GM10847 (cell line): ENCODE measurements around the gene ADAMTS2.

Experiments used
- POLR2A ChIP-seq: IDR thresholded peaks from 2 replicates; pipeline ENCODE4 v1.6.1; 2011; ENCODE audit not compliant: insufficient read length; ENCODE audit errors: extremely low read depth

ADAMTS2 gene

GRCh38 chr5:179180921-179181645 lies 164.2 kb downstream of the ADAMTS2 start:
- TF ChIP-seq POLR2A: no peak

GRCh38 chr5:179180061-179180610 lies 165.1 kb downstream of the ADAMTS2 start:
- no peak for TF ChIP-seq POLR2A

DNA sequence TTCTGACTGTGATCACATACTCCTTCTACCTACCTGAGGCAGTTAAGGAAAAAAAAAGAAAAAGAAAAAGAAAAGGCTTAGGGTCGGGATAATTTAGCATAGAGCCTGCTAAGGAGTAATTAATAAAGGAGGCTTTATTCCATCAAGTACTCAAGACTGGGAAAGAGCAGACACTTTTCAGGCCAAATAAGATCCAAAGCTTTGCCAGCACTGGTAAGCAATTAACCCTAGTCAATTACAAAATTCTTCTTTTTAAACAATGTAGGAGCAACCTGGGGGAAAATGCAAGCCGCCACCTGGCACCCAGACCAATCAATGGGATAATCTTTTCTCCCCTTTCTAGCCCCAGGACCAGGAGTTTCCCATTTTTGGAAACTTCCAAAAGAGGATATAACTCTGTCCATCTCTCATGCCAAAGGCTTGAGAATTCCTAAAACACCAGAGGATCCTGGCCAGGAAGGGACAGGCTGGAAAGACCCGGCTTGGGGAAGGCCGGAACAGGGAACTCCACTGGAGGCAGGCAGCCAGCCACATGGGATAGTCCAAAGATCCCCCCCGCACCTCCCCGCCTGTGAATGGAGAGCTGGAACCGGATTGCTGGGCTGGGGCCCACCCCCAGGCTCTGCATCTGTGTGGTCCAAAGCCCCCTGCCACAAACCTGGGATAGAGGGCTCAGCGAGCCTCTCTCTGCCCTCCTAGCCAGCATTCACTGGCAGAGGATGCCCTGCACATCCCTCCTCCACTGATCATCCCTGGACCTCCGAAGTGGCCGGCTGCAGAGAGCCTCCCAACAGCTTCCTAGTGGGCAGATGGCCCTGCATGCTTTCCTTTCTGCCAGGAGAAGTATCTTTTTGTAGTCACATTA lies 167.3 kb downstream of the ADAMTS2 start:
- no peak for TF ChIP-seq POLR2A

- TF ChIP-seq POLR2A: no peak
Measured at GRCh38 chr5:179176571-179177230, 168.6 kb downstream of the ADAMTS2 start.

GRCh38 chr5:179176166-179176565 lies 169.1 kb downstream of the ADAMTS2 start:
- TF ChIP-seq POLR2A: no peak

DNA sequence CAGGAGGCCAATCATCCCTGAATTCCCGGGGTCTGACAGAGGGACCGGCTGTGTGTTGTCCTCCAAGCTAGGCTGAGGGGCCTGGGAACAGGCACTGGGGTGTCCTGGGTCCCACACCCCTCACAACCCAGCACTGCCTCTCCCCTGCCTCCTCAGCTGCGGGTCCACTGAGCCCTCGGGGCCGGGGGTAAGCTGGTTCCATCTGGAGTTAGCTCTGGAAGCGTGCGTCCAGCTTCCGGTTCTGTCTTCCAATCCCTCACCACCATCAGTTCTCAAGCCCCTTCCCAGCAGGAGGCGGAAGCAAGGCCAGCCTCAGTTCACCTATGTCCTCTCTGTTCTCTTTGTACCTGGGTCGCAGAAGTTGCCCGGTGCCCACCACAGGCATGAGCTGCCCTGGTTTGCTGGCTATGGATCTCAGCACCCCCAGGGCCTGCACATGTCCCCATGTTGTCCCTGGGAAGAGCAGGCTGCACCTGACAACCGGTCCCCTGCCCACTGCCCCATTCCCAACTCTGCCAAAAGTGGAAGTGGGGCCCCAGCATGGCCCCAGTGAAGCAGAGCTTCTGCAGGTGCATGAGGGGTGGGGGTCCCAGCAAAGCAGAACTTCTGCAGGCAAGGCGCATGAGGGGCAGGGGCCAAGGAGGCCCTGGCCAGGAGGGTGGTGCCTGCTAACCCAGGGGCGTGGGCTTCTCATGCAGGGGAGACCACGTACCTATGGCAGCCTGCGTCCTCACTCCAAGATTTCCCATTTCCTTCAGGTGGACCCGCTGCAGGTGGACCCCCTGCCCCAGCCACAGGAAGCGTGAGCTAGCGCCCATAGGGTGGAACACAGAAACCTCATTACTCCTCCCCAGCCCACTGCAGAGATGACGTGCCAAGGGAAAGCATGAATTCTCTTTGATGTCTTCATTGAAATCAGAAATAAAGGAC lies 173.2 kb downstream of the ADAMTS2 start:
- no peak for TF ChIP-seq POLR2A

DNA sequence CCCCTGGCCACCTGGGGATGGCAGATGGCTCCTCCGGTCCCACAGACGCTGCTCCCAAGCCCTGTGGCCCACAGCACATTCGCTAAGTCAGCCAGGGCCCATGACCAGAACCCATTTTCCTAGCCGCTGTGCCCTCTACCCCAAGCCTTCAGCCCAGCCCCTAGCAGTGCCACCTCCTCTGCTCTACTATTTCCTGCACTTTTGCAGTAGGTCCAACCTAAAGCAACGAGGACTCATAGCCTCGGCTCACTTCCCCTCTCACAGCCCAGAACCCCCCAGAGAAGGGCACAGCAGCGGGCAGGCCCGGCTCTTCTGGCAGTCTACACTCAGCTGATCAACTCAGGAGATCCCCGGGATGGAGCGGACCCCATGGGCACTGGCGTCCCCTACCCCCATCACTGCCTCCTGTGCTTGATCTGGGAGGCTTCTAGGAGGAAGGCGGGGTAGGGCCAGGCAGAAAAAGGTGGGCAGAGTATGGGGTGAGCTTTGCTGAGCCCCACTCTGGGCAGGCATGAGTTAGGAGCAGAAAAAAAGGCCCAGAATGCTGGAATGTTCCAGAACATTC lies 173.9 kb downstream of the ADAMTS2 start:
- no peak for TF ChIP-seq POLR2A

DNA sequence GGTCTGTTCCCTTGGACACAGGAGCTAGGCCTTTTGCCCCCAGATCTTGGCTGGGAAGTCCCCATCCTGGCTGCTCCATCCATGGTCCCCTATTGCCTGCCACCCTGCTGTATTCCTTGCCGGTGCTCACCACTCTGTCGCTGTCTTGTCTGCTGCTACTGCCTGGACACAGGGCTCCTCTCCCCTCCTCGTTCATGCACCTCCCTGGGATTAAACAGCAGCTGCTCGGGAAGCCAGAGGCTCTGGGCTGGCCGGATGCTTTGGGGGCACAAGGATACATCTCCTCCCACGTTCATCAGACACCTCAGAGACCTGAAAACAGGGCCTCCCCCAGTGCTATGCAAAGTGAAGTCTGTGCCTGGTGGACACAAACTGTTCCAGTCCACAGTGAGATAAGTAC lies 174.7 kb downstream of the ADAMTS2 start:
- TF ChIP-seq POLR2A: no peak

DNA sequence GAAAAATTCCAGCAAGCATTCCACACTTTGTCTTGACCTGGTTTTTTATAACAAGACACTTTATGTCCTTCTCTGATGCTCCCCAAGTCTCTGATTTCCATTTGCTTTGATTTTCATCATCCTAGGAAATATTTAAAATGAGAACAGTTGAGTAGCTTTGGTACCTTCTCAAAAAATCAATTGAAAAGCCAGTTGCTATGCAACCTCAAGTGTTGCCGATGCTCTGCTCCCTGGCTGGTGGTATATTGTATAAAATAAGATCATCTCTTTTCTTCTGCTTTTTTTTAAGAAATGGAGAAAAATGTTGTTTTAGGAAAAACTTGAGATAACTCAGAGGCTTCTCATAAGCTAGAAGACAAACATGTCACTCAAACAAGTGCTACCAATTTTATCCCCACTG lies 175.4 kb downstream of the ADAMTS2 start:
- TF ChIP-seq POLR2A: no peak

GRCh38 chr5:179168664-179169063 lies 176.6 kb downstream of the ADAMTS2 start:
- no peak for TF ChIP-seq POLR2A

DNA sequence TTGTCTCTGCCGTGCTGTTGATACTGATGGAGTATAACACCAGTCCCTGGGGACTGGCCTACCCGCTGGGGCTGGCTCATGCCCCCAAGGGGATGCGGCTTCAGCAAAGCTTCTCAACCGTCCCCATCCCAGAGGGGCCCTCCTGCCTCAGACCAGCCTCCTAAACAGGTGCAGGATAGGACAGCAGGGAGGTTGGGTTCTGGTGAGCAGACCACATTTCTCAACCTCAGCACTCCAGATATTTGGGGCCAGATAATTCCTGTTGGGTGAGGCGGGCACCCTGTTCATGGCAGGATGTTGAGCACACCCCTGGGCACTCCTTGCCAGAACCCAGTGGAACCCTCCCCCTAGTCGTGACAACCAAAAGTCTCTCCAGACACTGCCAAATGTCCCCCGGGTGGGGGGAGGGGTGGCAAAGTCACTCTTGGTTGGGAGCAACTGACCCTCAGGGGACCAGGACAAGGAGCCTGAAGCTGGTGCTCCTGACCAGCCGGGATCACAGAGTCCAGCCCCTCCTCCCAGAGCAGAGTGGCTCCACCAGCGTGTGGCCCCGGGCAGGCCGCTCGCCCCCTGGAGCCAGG lies 177.3 kb downstream of the ADAMTS2 start:
- no peak for TF ChIP-seq POLR2A

DNA sequence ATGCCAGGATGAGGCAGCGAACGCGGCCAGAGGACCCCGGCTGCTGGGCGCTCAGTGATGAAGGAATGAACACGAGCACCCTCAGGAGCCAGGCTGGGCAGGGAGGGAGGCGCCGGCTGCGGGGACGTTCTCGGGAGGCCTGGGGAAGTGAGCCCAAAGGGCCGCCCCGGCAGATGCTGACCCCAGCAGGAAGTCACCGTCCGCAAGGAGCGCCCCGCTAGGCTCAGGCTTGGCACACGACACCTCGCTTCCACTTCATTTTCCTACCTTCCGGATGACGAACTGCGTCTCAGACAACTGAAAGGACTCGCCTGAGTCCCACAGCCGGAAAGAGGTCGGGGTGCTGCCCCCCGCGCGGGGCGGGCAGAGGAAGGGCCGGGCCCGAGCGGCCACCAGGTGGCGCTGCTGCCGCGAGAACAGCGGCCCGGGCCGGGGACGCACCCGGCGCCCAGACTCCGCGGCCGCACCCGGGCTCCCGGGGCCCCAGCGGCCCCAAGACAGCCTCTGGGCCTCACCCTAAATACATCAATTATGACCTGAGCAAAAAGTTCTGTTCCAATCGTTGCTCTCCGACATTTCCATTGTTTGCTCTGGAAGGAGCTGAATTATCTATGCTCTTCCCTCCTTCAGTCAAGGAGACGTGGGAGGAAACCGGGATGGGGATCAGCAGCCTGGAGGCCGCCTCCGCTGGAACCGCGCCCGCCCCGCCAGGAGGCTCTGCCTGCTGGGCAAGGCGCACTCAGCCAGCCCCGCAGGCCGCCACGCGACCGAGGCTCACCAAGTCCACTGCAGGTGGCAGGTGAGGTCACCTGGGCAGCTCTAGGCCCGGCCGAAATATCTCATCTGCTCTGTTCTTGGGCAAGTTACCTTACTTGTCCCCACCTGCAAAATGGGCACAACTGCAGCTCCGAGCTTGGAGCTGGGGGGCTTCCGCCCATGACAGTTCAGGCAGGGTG lies 178.1 kb downstream of the ADAMTS2 start:
- TF ChIP-seq POLR2A: no peak
